HG03066 (cell line): ENCODE data around the gene ARL3.
"Not testable (repeated sequence)": the region's sequence is repeated elsewhere in the genome, so short reads cannot be mapped to it uniquely, and the experiment has no call there.

Experiments
- ATAC-seq: cut with Tn5 transposase; IDR thresholded peaks from one replicate; pipeline ENCODE4 v1.9.1; 2021; ENCODE audit warnings: low read depth; ENCODE audit not compliant: unreplicated experiment

ARL3 gene

GRCh38 chr10:102675011-102675665 lies 39.1 kb downstream of the ARL3 start:
- no peak for ATAC-seq

GRCh38 chr10:102674566-102674965 lies 39.6 kb downstream of the ARL3 start:
- ATAC-seq = no peak

GRCh38 chr10:102673819-102674511 lies 40.2 kb downstream of the ARL3 start:
- ATAC-seq = no peak

- ATAC-seq = no peak
These were observed 40.9 kb downstream of the ARL3 start for GRCh38 chr10:102673236-102673818.

- ATAC-seq = no peak
These were observed 43.2 kb downstream of the ARL3 start for GRCh38 chr10:102670871-102671434.

- ATAC-seq = no peak
These were observed 44.0 kb downstream of the ARL3 start for GRCh38 chr10:102670065-102670670.

- ATAC-seq = no peak
These were observed 44.8 kb downstream of the ARL3 start for GRCh38 chr10:102669206-102670064.

- ATAC-seq = no peak
These were observed 45.7 kb downstream of the ARL3 start for GRCh38 chr10:102668326-102669107.

- not testable (repeated sequence) for ATAC-seq
These were observed 46.8 kb downstream of the ARL3 start for GRCh38 chr10:102667411-102667810.

GRCh38 chr10:102665904-102666509 lies 48.2 kb downstream of the ARL3 start:
- no peak for ATAC-seq

- peak; percentile 20 for ATAC-seq
These were observed 52.6 kb downstream of the ARL3 start for GRCh38 chr10:102661658-102662028.

- peak; percentile 88 for ATAC-seq
These were observed 53.1 kb downstream of the ARL3 start for GRCh38 chr10:102660888-102661657.

- ATAC-seq = no peak
These were observed 55.4 kb downstream of the ARL3 start for GRCh38 chr10:102658802-102659201.

GRCh38 chr10:102657984-102658724 lies 56.0 kb downstream of the ARL3 start:
- no peak for ATAC-seq

GRCh38 chr10:102657451-102657850 lies 56.7 kb downstream of the ARL3 start:
- no peak for ATAC-seq

GRCh38 chr10:102656791-102657371 lies 57.3 kb downstream of the ARL3 start:
- ATAC-seq = no peak

- no peak for ATAC-seq
These were observed 58.2 kb downstream of the ARL3 start for GRCh38 chr10:102656026-102656425.
